HG02938 (cell line): ENCODE data around the gene ZNF277.

Experiments used
- ATAC-seq: cut with Tn5 transposase; IDR thresholded peaks from one replicate; pipeline ENCODE4 v1.9.1; 2021; ENCODE audit warnings: mild to moderate bottlenecking, moderate library complexity; ENCODE audit not compliant: unreplicated experiment

The ZNF277 gene

GRCh38 chr7:112338786-112339185, 132.3 kb downstream of the ZNF277 start:
- no peak for ATAC-seq

GRCh38 chr7:112341464-112341863, 135.0 kb downstream of the ZNF277 start:
- ATAC-seq = no peak

DNA sequence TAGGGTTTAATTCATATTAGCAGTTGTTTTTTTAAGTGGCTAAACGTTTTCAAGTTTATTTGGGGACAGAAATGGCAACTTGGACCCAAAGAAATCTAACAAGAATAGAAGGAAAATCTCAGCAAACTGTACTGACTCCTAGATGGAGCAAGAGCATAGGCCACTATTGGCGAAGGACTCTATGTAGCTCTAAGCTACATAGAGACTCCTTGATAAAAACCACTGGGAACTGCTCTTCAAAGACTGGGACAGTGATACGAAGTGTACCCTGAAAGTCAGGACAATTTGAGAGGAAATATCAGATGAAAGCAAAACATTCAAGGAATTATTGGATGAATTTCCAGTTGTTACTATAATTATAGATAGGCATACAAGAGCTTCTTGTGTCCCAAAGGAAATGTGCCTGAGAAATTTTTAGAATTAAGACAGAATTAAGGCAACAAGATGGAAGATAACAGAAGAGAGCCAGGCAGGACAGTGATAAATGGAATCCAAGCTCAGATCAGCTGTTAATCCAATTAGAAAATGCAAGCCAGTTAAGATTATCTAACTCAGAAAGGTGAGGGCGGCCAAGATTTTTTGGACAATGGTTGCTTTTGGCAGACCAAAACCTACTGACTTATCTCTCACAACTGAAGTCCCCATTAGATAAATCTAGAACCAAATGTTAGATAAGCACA, 140.0 kb downstream of the ZNF277 start:
- ATAC-seq = no peak

GRCh38 chr7:112347088-112347487, 140.6 kb downstream of the ZNF277 start:
- no peak for ATAC-seq

DNA sequence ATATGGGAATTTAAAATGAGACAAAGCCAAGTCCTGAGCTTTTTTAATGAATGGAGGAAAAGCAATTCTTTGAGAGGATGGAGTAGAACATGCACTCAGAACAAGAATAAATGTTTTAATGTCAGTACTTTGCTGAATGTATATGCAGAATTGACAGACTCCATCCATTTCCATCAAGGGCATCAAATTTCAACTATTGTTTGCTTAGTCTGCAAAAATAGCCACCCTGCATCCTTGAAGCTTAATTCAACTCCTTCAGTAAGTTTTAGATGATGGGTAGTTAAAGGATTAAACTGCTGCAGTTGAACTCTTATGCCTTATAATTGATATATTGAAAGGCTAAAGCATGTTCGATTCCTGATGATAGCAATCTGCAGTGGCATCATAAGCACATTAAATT, 144.1 kb downstream of the ZNF277 start:
- no peak for ATAC-seq

- no peak for ATAC-seq
These were observed 150.1 kb downstream of the ZNF277 start for GRCh38 chr7:112356596-112356995.

GRCh38 chr7:112357136-112357535, 150.6 kb downstream of the ZNF277 start:
- ATAC-seq = no peak

DNA sequence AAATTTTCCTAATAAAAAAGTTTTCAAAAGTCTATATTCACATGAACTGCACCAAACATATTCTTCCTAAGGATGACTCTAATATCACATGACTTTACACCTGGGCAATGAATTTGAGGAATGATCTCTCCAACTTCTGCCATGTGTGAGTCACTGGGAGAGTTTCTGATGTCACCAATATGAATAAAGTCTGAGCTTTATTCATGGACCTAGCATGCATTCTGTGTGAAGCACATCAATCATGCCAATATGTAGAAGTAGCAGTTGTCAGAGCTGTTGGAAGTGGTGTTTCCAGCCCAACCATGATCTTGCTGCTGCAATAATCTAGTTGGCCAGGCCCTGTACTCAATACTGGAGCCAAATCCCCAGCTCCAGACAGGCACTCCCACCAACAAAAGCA, 152.0 kb downstream of the ZNF277 start:
- ATAC-seq = no peak

- ATAC-seq = no peak
These were observed 152.6 kb downstream of the ZNF277 start for GRCh38 chr7:112359086-112359485.

DNA sequence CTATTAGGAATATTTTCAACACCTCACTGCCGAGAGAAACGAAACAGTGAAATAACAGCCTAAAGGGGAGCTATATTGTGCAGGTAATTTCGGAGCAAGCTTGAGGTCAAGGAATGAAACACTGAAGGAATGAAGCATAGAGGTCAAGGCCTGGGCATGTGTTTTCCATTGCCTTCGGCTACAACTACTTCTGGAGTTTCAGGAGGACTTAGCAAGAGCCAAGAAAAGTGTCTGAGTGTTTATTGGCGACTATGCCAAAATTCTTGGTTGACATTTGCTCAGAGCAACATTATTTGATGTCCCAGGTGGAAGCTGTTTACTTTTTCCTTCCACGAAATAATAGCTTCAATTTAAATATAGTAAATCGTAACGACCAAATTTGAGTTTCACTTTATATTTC, 154.2 kb downstream of the ZNF277 start:
- ATAC-seq = no peak

- no peak for ATAC-seq
These were observed 154.7 kb downstream of the ZNF277 start for GRCh38 chr7:112361154-112361553.

- ATAC-seq = no peak
These were observed 155.7 kb downstream of the ZNF277 start for GRCh38 chr7:112362053-112362650.

DNA sequence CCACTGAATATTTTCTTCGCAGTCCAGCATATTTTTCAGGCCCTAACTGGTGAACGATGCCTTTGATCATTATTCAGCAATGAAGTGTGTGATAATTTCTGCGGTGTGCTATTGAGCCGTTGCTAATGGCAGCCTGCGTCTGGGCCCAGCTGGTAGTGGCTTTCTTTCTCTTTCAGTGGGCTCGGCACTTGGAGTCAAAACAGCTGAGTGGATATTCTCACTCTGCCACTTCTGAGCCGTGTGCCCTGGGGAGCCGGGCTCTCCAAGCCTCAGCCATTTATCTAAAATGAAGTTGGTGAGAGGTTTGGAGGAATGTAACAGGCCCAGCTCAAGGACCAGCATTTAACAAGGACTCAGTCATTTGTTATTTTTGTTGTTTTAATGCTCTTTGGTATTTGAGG, 156.2 kb downstream of the ZNF277 start:
- ATAC-seq = no peak

DNA sequence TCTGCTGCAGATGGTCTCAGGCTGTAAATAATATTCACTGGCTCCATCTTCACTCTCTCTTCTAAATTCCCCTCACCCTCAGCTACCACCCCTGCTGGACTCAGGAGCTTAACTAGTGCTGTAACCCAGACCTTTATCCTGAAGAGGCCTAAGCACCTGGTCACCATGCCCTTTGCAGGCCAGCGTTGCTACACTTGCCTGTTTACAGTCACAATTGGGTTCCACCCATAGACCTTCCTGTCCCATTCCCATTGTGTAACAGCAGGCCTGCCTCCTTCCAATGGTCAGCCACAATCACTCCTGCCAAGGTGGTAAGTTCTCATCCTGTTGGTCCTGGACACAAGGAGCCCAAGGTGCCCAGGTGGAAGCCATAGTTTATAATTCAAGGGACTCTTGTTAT, 157.9 kb downstream of the ZNF277 start:
- ATAC-seq = no peak

- no peak for ATAC-seq
These were observed 159.1 kb downstream of the ZNF277 start for GRCh38 chr7:112365551-112365950.

GRCh38 chr7:112366886-112367285, 160.4 kb downstream of the ZNF277 start:
- ATAC-seq = no peak

- no peak for ATAC-seq
These were observed 163.9 kb downstream of the ZNF277 start for GRCh38 chr7:112370436-112370835.

DNA sequence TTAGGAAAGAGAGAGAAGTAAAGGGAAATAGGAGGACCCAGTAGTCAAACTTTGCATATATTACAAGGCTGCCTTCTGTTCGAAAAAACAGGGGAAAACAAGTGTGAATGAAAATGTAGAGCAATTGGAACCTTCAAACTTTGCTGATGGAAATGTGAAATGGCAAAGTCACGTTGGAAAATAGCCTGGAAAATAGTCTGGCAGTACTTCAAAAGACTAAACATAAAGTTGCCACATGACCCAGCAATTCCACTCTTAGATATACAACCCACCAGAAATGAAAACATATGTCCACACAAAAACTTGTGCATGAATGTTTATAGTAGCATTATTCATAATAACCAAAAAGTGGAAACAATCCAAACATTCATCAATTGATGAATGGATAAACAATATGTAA, 165.2 kb downstream of the ZNF277 start:
- ATAC-seq = no peak

GRCh38 chr7:112372101-112372500, 165.6 kb downstream of the ZNF277 start:
- ATAC-seq = no peak

GRCh38 chr7:112377593-112377992, 171.1 kb downstream of the ZNF277 start:
- ATAC-seq = no peak

- no peak for ATAC-seq
These were observed 175.0 kb downstream of the ZNF277 start for GRCh38 chr7:112381311-112382091.
